ENCODE data around the gene NOVA2.
A peak's percentile ranks its signal among the peaks of the same experiment; 100 is the strongest.

The NOVA2 gene

GRCh38 chr19:46014941-46015686, 41.4 kb upstream of the NOVA2 start:
- no peak for TF ChIP-seq CTCF (IDR thresholded peaks at IDR 0.05; ENCODE audit: insufficient read depth, missing control alignments)
- DNase-seq (ENCODE audit: insufficient read length, low spot score): peak; percentile 71
- no peak for FAIRE-seq

- no peak for TF ChIP-seq CTCF (IDR thresholded peaks at IDR 0.05; ENCODE audit: insufficient read depth, missing control alignments)
- FAIRE-seq (no peak), DNase-seq (ENCODE audit: insufficient read length, low spot score) (no peak)
Observed at GRCh38 chr19:46014534-46014933, 40.9 kb upstream of the NOVA2 start.

DNA sequence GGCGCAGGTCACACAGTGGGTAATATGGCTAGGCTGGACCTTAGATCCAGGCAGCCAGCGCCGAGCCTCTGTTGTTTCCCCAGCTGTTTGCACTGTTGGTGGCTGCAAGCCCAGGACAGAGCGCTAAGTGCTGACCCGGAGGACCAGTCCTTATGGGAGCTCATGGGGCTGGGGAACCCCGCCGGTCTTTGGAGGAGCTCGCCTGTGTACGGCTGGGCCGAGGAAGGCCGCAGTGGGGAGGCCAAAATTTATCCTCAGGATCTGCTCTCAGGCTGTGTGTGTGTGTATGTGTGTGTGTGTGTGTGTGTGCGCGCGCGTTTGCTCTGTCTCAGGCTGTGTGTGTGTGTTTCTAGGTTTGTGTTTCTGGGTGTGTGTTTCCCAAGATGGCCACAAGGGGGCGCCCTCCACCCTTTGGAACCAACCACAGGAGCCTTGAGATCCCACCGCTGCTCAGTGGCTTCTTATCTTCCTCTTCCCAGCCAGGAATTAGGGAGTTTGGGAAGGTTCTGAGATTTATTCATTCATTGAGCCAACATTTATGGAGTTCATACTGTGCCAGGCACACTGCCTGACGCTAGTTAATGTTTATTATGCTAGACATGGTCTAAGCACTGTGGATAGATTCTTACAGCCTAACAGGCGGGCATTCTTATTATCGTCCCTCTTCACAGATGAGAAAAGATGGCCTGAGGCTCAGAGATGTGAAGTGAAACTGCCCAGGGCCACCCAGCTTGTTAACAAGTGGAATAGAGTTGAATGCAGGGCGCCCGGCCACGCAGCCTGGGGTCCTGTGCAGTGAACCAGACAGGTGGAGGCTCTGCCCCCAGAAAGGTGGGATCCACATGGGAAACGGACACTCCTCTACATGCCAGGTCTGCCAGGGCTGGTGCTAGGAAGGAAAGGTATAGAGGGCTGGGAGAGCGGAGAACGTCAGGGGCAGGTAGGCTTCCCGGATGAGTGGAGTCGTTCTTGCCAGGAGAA, 36.2 kb upstream of the NOVA2 start:
- DNase-seq (ENCODE audit: insufficient read length, low spot score): peak; percentile 69
- no peak for FAIRE-seq
- TF ChIP-seq CTCF (IDR thresholded peaks at IDR 0.05; ENCODE audit: insufficient read depth, missing control alignments): peak; percentile 64

DNA sequence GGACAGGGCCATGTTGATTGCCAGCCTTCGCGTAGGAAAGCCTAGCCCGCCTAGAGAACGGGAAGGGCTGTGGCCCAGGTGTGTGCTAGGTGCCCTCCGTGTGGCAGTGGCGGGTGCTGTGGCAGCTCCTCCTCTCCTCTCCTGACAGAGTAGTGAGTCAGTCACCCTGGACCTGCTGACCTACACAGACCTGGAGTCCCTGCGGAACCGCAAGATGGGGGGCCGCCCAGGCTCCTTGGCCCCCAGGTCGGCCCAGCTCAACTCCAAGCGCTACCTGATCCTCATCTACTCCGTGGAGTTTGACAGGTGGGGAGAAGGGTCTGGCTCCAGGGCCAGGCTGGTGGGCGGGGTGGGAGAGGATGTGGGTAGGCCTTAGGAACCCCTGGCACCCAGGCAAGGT, 32.7 kb upstream of the NOVA2 start:
- FAIRE-seq (no peak), DNase-seq (ENCODE audit: insufficient read length, low spot score) (no peak)
- no peak for TF ChIP-seq CTCF (IDR thresholded peaks at IDR 0.05; ENCODE audit: insufficient read depth, missing control alignments)

- no peak for TF ChIP-seq CTCF (IDR thresholded peaks at IDR 0.05; ENCODE audit: insufficient read depth, missing control alignments)
- DNase-seq (ENCODE audit: insufficient read length, low spot score) (no peak), FAIRE-seq (no peak)
Observed at GRCh38 chr19:46002678-46003275, 29.1 kb upstream of the NOVA2 start.

GRCh38 chr19:46000491-46001246, 27.0 kb upstream of the NOVA2 start:
- no peak for FAIRE-seq
- no peak for TF ChIP-seq CTCF (IDR thresholded peaks at IDR 0.05; ENCODE audit: insufficient read depth, missing control alignments)
- peak; percentile 95 for DNase-seq (ENCODE audit: insufficient read length, low spot score)

Data from D721Med (cell line).